Kidney epithelial cell (primary cell): ENCODE data around the gene MRLN. TPM values are rescaled to one million over a fixed set of nuclear protein-coding genes. Genes with fewer than 3 reads are reported as not detected.
"Not testable (repeated sequence)": the region's sequence is repeated elsewhere in the genome, so short reads cannot be mapped to it uniquely, and the experiment has no call there.

Experiments used
- DNase-seq: peaks from one replicate; pipeline ENCODE4 v3.0.0-alpha.2; 2010; ENCODE audit warnings: low read depth
- H3K27me3 ChIP-seq: 2 replicates; pipeline ENCODE4 v1.6.0; 2011; ENCODE audit warnings: low read length; ENCODE audit not compliant: control insufficient read depth, insufficient read depth
- H3K36me3 ChIP-seq: 2 replicates; pipeline ENCODE4 v1.5.1; 2011; ENCODE audit warnings: low read length; ENCODE audit not compliant: control insufficient read depth, insufficient read depth
- H3K4me3 ChIP-seq: 2 replicates; pipeline ENCODE4 v1.5.1; 2011; ENCODE audit warnings: low read depth, mild to moderate bottlenecking, control low read depth, low read length
- CTCF ChIP-seq: IDR thresholded peaks from 2 replicates; pipeline ENCODE4 v1.5.1; 2011; ENCODE audit warnings: mild to moderate bottlenecking, moderate library complexity, low read length, control low read depth, inconsistent platforms; ENCODE audit not compliant: insufficient read depth, poor library complexity, severe bottlenecking
- total RNA-seq: library from RNA; depleted of rRNA; stranded (reverse); fragments of >200 nt; gene quantifications from 2 replicates; pipeline ENCODE4 v1.2.3, GENCODE V29; 2015

Gene MRLN
- not detected in 2 replicates for total RNA-seq

DNA sequence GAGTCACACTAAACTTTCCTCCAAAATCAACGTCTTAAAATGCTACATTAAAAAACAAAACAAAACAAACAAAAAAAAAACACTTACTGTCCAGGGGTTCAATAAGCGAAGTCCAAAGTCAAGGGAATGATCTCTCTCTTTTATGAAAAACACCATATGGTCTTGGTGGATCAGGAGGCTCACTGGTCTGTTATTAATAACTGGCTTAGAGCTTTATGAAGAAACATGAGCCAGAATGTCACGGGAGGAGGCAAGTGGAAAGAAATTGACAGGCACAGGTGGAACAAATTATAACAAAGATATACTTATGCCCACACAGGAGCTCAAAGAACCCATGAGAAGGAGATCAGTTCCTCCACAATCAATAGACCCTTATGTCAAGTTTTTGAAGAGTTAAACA, at the start of gene MRLN:
TSS of gene MRLN (minus strand) at position 189 of the 400 bp plus-strand sequence.
- TF ChIP-seq CTCF: no peak
- H3K36me3 ChIP-seq: no peaks in the 10 kb centered on the region
- DNase-seq: no peak
- H3K4me3 ChIP-seq: no peak within 1 kb of the TSS
- no peaks in the 10 kb centered on the region for H3K27me3 ChIP-seq

DNA sequence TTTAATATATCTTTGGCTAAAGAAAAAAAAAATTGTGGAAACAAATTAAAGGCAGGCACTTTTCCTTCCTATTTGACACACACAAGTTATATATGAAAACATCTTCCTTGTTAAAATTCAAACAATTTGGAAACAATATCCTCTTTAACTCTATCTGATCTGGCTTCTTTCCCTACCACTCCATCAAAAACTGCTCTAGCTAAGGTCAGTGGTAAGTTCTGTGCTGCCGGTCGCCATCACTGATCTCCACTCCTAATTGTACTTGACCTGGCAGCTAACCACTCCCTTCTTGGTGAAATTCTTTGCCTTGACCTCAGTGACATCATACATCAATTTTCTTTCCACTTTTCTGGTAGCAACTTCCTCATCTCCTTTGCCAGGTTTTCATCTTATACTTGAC, 47.9 kb upstream of the MRLN start:
- peaks cover 2% of the 10 kb centered on the region for H3K36me3 ChIP-seq
- no peak for TF ChIP-seq CTCF
- H3K4me3 ChIP-seq: no peak overlapping the region
- DNase-seq: no peak
- no peaks in the 10 kb centered on the region for H3K27me3 ChIP-seq

DNA sequence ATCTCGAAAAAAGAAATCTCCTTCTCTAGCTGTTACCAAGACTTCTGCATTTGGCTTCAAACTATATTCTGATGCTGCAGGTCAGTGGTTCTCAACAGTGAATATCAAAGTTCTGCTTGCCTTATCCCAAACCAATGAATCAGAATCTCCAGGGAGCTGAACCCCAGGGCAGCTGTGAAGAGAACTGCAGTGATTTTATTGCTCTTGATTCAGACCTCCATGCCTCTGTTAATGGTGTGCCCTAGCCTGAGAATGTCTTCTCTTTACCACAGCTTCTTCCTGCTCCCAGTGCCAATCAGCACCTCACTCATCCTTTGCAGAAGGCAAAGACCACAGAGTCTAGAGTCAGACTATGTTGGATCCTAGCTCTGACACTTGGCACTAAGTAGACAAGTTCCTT, 46.2 kb upstream of the MRLN start:
- peaks cover 2% of the 10 kb centered on the region for H3K36me3 ChIP-seq
- no peak overlapping the region for H3K4me3 ChIP-seq
- no peak for TF ChIP-seq CTCF
- no peak for DNase-seq
- H3K27me3 ChIP-seq: no peaks in the 10 kb centered on the region

GRCh38 chr10:59793919-59794318, 40.7 kb upstream of the MRLN start:
- Histone ChIP-seq H3K36me3 (no peaks in the 10 kb centered on the region), H3K27me3 (no peaks in the 10 kb centered on the region), H3K4me3 (no peak overlapping the region)
- peak; percentile 7 for DNase-seq
- no peak for TF ChIP-seq CTCF

DNA sequence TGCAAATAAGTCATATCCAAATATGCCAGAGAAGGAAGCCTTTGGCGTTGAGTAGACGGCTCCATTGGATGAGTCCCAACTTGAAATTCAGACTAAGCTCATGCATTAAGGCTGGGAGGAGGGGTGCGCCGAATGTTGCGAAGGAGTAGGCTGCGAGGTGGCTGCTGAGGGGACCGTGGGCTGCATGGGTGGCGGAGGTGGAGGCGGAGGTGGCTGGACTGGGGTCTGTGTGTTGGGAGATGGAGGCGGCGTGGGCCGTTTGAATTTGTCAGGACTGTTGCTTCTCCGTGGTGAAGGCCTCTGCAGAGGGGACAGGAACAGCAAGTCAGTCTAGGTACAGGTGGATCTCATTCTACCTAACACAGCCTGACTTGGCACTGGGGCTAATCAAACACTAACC, 39.6 kb upstream of the MRLN start:
- no peak for TF ChIP-seq CTCF
- no peak for DNase-seq
- H3K36me3 ChIP-seq: no peaks in the 10 kb centered on the region
- no peak overlapping the region for H3K4me3 ChIP-seq
- H3K27me3 ChIP-seq: no peaks in the 10 kb centered on the region

- Histone ChIP-seq H3K4me3 (no peak overlapping the region), H3K36me3 (no peaks in the 10 kb centered on the region), H3K27me3 (no peaks in the 10 kb centered on the region)
- TF ChIP-seq CTCF: no peak
- DNase-seq: no peak
Observed at GRCh38 chr10:59791601-59792000, 38.3 kb upstream of the MRLN start.

- H3K4me3 ChIP-seq, H3K27me3 ChIP-seq, DNase-seq, H3K36me3 ChIP-seq: not testable (repeated sequence)
Observed at GRCh38 chr10:59790080-59790479, 36.8 kb upstream of the MRLN start.

GRCh38 chr10:59788914-59789313, 35.7 kb upstream of the MRLN start:
- not testable (repeated sequence) for DNase-seq, H3K36me3 ChIP-seq, H3K4me3 ChIP-seq, H3K27me3 ChIP-seq

- H3K4me3 ChIP-seq, H3K36me3 ChIP-seq, DNase-seq, H3K27me3 ChIP-seq: not testable (repeated sequence)
Observed at GRCh38 chr10:59787032-59787431, 33.8 kb upstream of the MRLN start.
